SK-N-SH treated with all-trans-retinoic acid at 6 μM for 48 hours (cell line): Measurements from ENCODE around the gene CCDC57.

Experiments used
- ATAC-seq: fragments of 200-7000 bp; cut with Tn5 transposase; 3 replicates; pipeline ENCODE4 v1.9.1; 2020; ENCODE audit warnings: mild to moderate bottlenecking, moderate library complexity
- BACH2 ChIP-seq: fragments of 250-450 bp; sonication (Bioruptor Pico); IDR thresholded peaks from 2 replicates; pipeline ENCODE4 v1.9.0; 2021; ENCODE audit warnings: mild to moderate bottlenecking, borderline replicate concordance
- CSDC2 ChIP-seq: fragments of 250-450 bp; sonication (Bioruptor Pico); IDR thresholded peaks from 2 replicates; pipeline ENCODE4 v1.5.0; 2020; ENCODE audit warnings: mild to moderate bottlenecking, moderate library complexity
- CSRNP3 ChIP-seq: fragments of 250-450 bp; sonication (Bioruptor Pico); IDR thresholded peaks from 2 replicates; pipeline ENCODE4 v1.5.1; 2021; ENCODE audit warnings: mild to moderate bottlenecking, moderate library complexity
- ESRRG ChIP-seq: fragments of 250-450 bp; sonication (Bioruptor Pico); IDR thresholded peaks from 2 replicates; pipeline ENCODE4 v1.6.1; 2021; ENCODE audit warnings: mild to moderate bottlenecking
- GLIS3 ChIP-seq: fragments of 250-450 bp; sonication (Bioruptor Pico); IDR thresholded peaks from 2 replicates; pipeline ENCODE4 v1.5.0; 2020; ENCODE audit warnings: mild to moderate bottlenecking, moderate library complexity
- OSR1 ChIP-seq: fragments of 250-450 bp; sonication (Bioruptor Pico); IDR thresholded peaks from 2 replicates; pipeline ENCODE4 v1.8.0; 2022; ENCODE audit warnings: moderate library complexity, mild to moderate bottlenecking, inconsistent platforms
- PATZ1 ChIP-seq: fragments of 250-450 bp; sonication (Bioruptor Pico); IDR thresholded peaks from 2 replicates; pipeline ENCODE4 v1.8.0; 2020; ENCODE audit warnings: mild to moderate bottlenecking, moderate library complexity, borderline replicate concordance
- POU6F1 ChIP-seq: fragments of 250-450 bp; sonication (Bioruptor Pico); IDR thresholded peaks from 2 replicates; pipeline ENCODE4 v1.8.0; 2021; ENCODE audit warnings: low read depth, mild to moderate bottlenecking, moderate library complexity, borderline replicate concordance
- PPARA ChIP-seq: fragments of 250-450 bp; sonication (Bioruptor Pico); IDR thresholded peaks from 2 replicates; pipeline ENCODE4 v1.5.0; 2020; ENCODE audit warnings: mild to moderate bottlenecking, borderline replicate concordance
- SNAI2 ChIP-seq: fragments of 250-450 bp; sonication (Bioruptor Pico); IDR thresholded peaks from 2 replicates; pipeline ENCODE4 v1.5.0; 2020; ENCODE audit warnings: mild to moderate bottlenecking, moderate library complexity
- TCF4 ChIP-seq: fragments of 250-450 bp; sonication (Bioruptor Pico); IDR thresholded peaks from 2 replicates; pipeline ENCODE4 v1.8.0; 2021; ENCODE audit warnings: mild to moderate bottlenecking, moderate library complexity, borderline replicate concordance
- ZC3H10 ChIP-seq: fragments of 250-450 bp; sonication (Bioruptor Pico); IDR thresholded peaks from 2 replicates; pipeline ENCODE4 v1.5.1; 2021; ENCODE audit warnings: mild to moderate bottlenecking, moderate library complexity
- ZFP3 ChIP-seq: fragments of 250-450 bp; sonication (Bioruptor Pico); IDR thresholded peaks from 2 replicates; pipeline ENCODE4 v1.5.0; 2020; ENCODE audit warnings: mild to moderate bottlenecking, moderate library complexity
- ZNF565 ChIP-seq: fragments of 450-650 bp; formaldehyde crosslinking; conservative IDR thresholded peaks from 2 replicates; pipeline ENCODE4 v1.5.0; 2020; ENCODE audit warnings: low read depth, mild to moderate bottlenecking, moderate library complexity
- ZNF70 ChIP-seq: fragments of 450-650 bp; formaldehyde crosslinking; IDR thresholded peaks from 2 replicates; pipeline ENCODE4 v1.5.0; 2020; ENCODE audit warnings: mild to moderate bottlenecking, moderate library complexity
- ZNF8 ChIP-seq: fragments of 450-650 bp; formaldehyde crosslinking; IDR thresholded peaks from 2 replicates; pipeline ENCODE4 v1.5.0; 2020; ENCODE audit warnings: mild to moderate bottlenecking, moderate library complexity

The CCDC57 gene

GRCh38 chr17:82052638-82053059 lies 160.0 kb downstream of the CCDC57 start:
- peak; percentile 1 for ATAC-seq
- TF ChIP-seq OSR1 (CRISPR knock-in tag), result no peak
- no peak for TF ChIP-seq ESRRG (CRISPR knock-in tag)
- TF ChIP-seq TCF4, result no peak
- no peak for TF ChIP-seq ZC3H10 (CRISPR knock-in tag)
- no peak for TF ChIP-seq POU6F1
- TF ChIP-seq ZNF565 (CRISPR knock-in tag), result no peak
- TF ChIP-seq ZNF70 (CRISPR knock-in tag), result no peak
- TF ChIP-seq BACH2 (CRISPR knock-in tag), result no peak
- TF ChIP-seq PPARA (CRISPR knock-in tag), result no peak
- no peak for TF ChIP-seq ZFP3

- ATAC-seq, result peak; percentile 65
- TF ChIP-seq ZFP3 (no peak), TCF4 (no peak), SNAI2 (no peak), ESRRG (CRISPR knock-in tag) (no peak), BACH2 (CRISPR knock-in tag) (no peak), ZC3H10 (CRISPR knock-in tag) (no peak), ZNF565 (CRISPR knock-in tag) (no peak), ZNF8 (CRISPR knock-in tag) (no peak), CSDC2 (CRISPR knock-in tag) (no peak), GLIS3 (CRISPR knock-in tag) (no peak), PATZ1 (CRISPR knock-in tag) (no peak), CSRNP3 (CRISPR knock-in tag) (no peak)
Observed at GRCh38 chr17:82051776-82052637, 160.6 kb downstream of the CCDC57 start, which contains the start of the genes GPS1 and RFNG. TSS of gene GPS1 (plus strand) at chr17:82051898. CDS start at chr17:82051932, 34 bp downstream. TSS of gene RFNG (minus strand) at chr17:82051811. CDS start at chr17:82051766, 45 bp downstream.
